Adrenal gland (tissue), 5 donors: ENCODE measurements around the gene TAS2R1.
"Not testable (repeated sequence)": the region's sequence is repeated elsewhere in the genome, so short reads cannot be mapped to it uniquely, and the experiment has no call there.

Experiments
- POLR2A ChIP-seq, 2 donors: fragments of 450-650 bp; IDR thresholded peaks; one replicate each; pipeline ENCODE4 v1.6.1; 2017; ENCODE audit warnings: antibody characterized with exemption in 2 of 2, mild to moderate bottlenecking in 2 of 2, moderate library complexity in 1 of 2
- TF ChIP-seq, protein P1 (sequence below), 6 experiments: fragments of 450-650 bp in 4 of 6; fragments of 200-600 bp in 2 of 6; sonication (generic) in 1 of 6; IDR thresholded peaks; 1 replicate in 5 of 6; 2 replicates in 1 of 6; pipeline versions ENCODE4 v1.5.1 to v1.8.0; 2016 to 2021; ENCODE audit warnings: antibody characterized with exemption in 6 of 6, mild to moderate bottlenecking in 2 of 6, moderate library complexity in 1 of 6
- donor health status: DM: no; HTN: no; CAD: no.

DNA sequence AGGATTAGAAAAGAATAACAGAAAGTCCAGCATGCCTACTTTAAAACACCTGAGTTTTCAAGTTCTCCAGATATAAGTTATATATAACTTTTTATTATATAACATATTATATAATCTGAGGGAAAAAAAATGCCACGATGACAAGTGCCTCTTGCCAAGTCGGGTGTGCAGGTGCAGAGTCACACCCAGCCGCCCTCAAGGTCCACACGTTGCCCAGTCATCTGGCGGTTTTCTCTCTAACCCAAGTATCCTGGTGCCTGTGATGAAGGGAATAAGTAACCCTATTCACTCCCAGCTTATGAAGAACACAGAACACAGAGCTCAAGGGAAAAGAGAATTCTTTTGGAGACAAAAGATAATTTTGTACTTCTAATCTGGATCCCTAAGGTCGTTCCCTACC, 31.8 kb downstream of the TAS2R1 start:
- TF ChIP-seq, protein P1, sequence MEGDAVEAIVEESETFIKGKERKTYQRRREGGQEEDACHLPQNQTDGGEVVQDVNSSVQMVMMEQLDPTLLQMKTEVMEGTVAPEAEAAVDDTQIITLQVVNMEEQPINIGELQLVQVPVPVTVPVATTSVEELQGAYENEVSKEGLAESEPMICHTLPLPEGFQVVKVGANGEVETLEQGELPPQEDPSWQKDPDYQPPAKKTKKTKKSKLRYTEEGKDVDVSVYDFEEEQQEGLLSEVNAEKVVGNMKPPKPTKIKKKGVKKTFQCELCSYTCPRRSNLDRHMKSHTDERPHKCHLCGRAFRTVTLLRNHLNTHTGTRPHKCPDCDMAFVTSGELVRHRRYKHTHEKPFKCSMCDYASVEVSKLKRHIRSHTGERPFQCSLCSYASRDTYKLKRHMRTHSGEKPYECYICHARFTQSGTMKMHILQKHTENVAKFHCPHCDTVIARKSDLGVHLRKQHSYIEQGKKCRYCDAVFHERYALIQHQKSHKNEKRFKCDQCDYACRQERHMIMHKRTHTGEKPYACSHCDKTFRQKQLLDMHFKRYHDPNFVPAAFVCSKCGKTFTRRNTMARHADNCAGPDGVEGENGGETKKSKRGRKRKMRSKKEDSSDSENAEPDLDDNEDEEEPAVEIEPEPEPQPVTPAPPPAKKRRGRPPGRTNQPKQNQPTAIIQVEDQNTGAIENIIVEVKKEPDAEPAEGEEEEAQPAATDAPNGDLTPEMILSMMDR (IDR thresholded peaks at IDR 0.05): not testable (repeated sequence)
- TF ChIP-seq POLR2A (IDR thresholded peaks at IDR 0.05): not testable (repeated sequence)
